K562 (cell line): ENCODE results near the gene SIGLEC7. TPM values are rescaled to one million over a fixed set of nuclear protein-coding genes. Genes with fewer than 3 reads are reported as not detected.
A peak's percentile ranks its signal among the peaks of the same experiment; 100 is the strongest.

Experiments used
- ATF3 ChIP-seq, 2 experiments: fragments of 450-650 bp in 1 of 2; sonication (generic) in 1 of 2; formaldehyde crosslinking in 1 of 2; IDR thresholded peaks in 1 of 2; conservative IDR thresholded peaks in 1 of 2; 2 replicates each; pipeline versions ENCODE4 v1.6.1 to v1.8.1; 2016 to 2023; ENCODE audit warnings: mild to moderate bottlenecking in 2 of 2, moderate library complexity in 2 of 2, inconsistent platforms in 1 of 2, missing genetic modification reagents in 1 of 2
- CREB3L1 ChIP-seq: fragments of 450-650 bp; IDR thresholded peaks from 2 replicates; pipeline ENCODE4 v1.6.1; 2014; ENCODE audit warnings: low read depth, mild to moderate bottlenecking, moderate library complexity, borderline replicate concordance
- CTBP1 ChIP-seq: fragments of 450-650 bp; IDR thresholded peaks from 2 replicates; pipeline ENCODE4 v1.6.1; 2016; ENCODE audit warnings: borderline replicate concordance
- HCFC1 ChIP-seq: IDR thresholded peaks from 2 replicates; pipeline ENCODE4 v1.6.1; 2012; ENCODE audit warnings: low read depth, low read length, improper control_type of control experiment
- KDM4B ChIP-seq, 2 experiments: fragments of 450-650 bp in 1 of 2; sonication (generic) in 1 of 2; IDR thresholded peaks; 2 replicates each; pipeline ENCODE4 v1.6.1; 2016 to 2017; ENCODE audit warnings: borderline replicate concordance in 2 of 2, antibody characterized with exemption in 1 of 2, low read depth in 1 of 2, mild to moderate bottlenecking in 1 of 2
- KDM5B ChIP-seq: fragments of 200-600 bp; sonication (generic); IDR thresholded peaks from 2 replicates; pipeline ENCODE4 v1.6.1; 2012; ENCODE audit warnings: low read depth, mild to moderate bottlenecking, moderate library complexity, low read length, control low read depth, inconsistent platforms; ENCODE audit not compliant: insufficient replicate concordance
- MBD2 ChIP-seq: sonication (generic); IDR thresholded peaks from 2 replicates; pipeline ENCODE4 v1.6.1; 2016; ENCODE audit warnings: low read depth, borderline replicate concordance
- NKRF ChIP-seq: fragments of 450-650 bp; IDR thresholded peaks from 2 replicates; pipeline ENCODE4 v1.6.1; 2016; ENCODE audit warnings: borderline replicate concordance
- RBFOX2 ChIP-seq: fragments of 200-400 bp; formaldehyde crosslinking; IDR thresholded peaks from 2 replicates; pipeline ENCODE4 v1.6.1; 2017; ENCODE audit warnings: low read depth, mild to moderate bottlenecking, low read length, moderate library complexity
- SREBF1 ChIP-seq: fragments of 150-350 bp; IDR thresholded peaks from 2 replicates; pipeline ENCODE4 v1.6.1; 2014; ENCODE audit warnings: antibody characterized with exemption, low read depth, low read length, borderline replicate concordance
- TBL1XR1 ChIP-seq, 2 experiments: IDR thresholded peaks; 2 replicates each; pipeline ENCODE4 v1.6.1; 2012; ENCODE audit warnings: improper control_type of control experiment in 2 of 2, low read length in 2 of 2, mild to moderate bottlenecking in 1 of 2
- ZBTB34 ChIP-seq: fragments of 250-450 bp; sonication (Bioruptor Pico); IDR thresholded peaks from 2 replicates; pipeline ENCODE4 v1.8.0; 2021; ENCODE audit warnings: mild to moderate bottlenecking, moderate library complexity
- polyA plus RNA-seq, 8 experiments: library from polyadenylated mRNA; depleted of rRNA in 4 of 8; stranded (reverse) in 5 of 8; unstranded in 3 of 8; fragments of >200 nt; fragmentation: Nextera tagmentation in 2 of 8; fragmentation: Illumina TruSeq in 1 of 8; extraction: Ambion mirVana in 2 of 8; extraction: Trizol in 1 of 8; gene quantifications; 2 replicates each; pipeline versions ENCODE4 v1.2.1 to v1.2.3, GENCODE V29; 2011 to 2014; ENCODE audit warnings: inconsistent platforms in 1 of 8, missing spikeins in 1 of 8
- total RNA-seq, 7 experiments: library from RNA; depleted of rRNA in 6 of 7; stranded (reverse); fragments of >200 nt in 6 of 7; fragmentation: Illumina TruSeq in 2 of 7; extraction: Trizol in 2 of 7; gene quantifications; 2 replicates each; pipeline versions ENCODE4 v1.2.1 to v1.2.3, GENCODE V29; 2011 to 2021; ENCODE audit warnings: low replicate concordance in 1 of 7
- TF ChIP-seq, protein P1 (sequence below): fragments of 150-350 bp; IDR thresholded peaks from 2 replicates; pipeline ENCODE4 v1.6.1; 2014; ENCODE audit warnings: low read depth, mild to moderate bottlenecking, low read length, borderline replicate concordance
- TF ChIP-seq, protein P2 (sequence below): fragments of 250-450 bp; sonication (Bioruptor Pico); IDR thresholded peaks from 2 replicates; pipeline ENCODE4 v1.8.0; 2021; ENCODE audit warnings: borderline replicate concordance, mild to moderate bottlenecking, moderate library complexity; ENCODE audit not compliant: poor library complexity, severe bottlenecking

SIGLEC7 gene
- total and polyA plus RNA-seq, 9 of the 15 experiments (the other 6 are each of a cell fraction or from before 2014, with no cell fraction given), result 0.10 to 0.12 TPM; not detected in 7

DNA sequence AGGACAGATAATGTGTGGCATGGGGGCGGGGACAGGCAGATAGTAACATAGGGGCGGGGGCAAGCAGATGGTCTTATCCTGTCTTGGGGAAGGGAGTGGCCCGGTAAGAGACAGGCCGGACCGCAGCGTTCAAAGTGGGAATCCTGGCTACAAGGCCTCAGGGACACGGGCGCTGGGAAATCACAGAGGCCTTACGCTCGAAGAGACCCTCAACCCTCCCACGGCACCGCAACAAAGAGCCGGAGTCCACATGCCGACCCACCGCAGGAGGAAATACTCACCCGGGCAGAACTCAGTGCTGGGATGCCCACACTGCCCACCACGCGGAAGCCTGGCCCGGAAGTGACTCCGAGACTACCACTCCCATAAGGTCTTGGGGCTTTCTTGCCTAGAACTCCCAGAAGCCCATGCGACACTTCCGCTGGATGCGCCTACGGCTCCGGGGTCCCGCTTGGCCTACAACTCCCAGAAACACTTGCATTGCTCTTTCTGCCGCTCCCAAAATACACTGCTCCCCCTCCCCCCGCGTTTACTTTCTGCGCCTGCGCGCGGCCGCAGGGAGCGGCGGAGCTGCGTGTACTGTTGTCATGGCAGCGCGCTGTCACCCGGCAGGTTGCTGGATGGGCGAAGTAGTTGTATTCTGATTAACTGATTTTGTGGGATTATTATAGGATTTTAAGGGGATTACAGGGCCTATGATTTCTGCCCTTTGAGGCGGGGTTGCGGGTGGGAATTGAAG is 33.9 kb upstream of the SIGLEC7 start, which contains the start of gene CTU1 (continued):
- TF ChIP-seq, protein P1, sequence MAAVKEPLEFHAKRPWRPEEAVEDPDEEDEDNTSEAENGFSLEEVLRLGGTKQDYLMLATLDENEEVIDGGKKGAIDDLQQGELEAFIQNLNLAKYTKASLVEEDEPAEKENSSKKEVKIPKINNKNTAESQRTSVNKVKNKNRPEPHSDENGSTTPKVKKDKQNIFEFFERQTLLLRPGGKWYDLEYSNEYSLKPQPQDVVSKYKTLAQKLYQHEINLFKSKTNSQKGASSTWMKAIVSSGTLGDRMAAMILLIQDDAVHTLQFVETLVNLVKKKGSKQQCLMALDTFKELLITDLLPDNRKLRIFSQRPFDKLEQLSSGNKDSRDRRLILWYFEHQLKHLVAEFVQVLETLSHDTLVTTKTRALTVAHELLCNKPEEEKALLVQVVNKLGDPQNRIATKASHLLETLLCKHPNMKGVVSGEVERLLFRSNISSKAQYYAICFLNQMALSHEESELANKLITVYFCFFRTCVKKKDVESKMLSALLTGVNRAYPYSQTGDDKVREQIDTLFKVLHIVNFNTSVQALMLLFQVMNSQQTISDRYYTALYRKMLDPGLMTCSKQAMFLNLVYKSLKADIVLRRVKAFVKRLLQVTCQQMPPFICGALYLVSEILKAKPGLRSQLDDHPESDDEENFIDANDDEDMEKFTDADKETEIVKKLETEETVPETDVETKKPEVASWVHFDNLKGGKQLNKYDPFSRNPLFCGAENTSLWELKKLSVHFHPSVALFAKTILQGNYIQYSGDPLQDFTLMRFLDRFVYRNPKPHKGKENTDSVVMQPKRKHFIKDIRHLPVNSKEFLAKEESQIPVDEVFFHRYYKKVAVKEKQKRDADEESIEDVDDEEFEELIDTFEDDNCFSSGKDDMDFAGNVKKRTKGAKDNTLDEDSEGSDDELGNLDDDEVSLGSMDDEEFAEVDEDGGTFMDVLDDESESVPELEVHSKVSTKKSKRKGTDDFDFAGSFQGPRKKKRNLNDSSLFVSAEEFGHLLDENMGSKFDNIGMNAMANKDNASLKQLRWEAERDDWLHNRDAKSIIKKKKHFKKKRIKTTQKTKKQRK, result no peak
- TF ChIP-seq ATF3 (IDR thresholded peaks at IDR 0.05) (no peak), ATF3 (CRISPR knock-in tag; conservative IDR thresholded peaks at IDR 0.05) (no peak), CTBP1 (peak; percentile 66; the same call in 1 of the 2 replicates), SREBF1 (peak; percentile 32; the same call in 1 of the 2 replicates), HCFC1 (peak; percentile 99), KDM5B (peak; percentile 14), CREB3L1 (peak; percentile 94), TBL1XR1 (IDR thresholded peaks at IDR 0.05; ENCODE audit: low read length in 2 of 2) (peak in 1 of 2 experiments; percentile 27; a peak in 1 of 4 replicates), NKRF (peak; percentile 92), RBFOX2 (peak; percentile 93), ZBTB34 (no peak), KDM4B (IDR thresholded peaks at IDR 0.05; ENCODE audit: borderline replicate concordance in 2 of 2, low read depth in 1 of 2) (peak in 1 of 2 experiments; percentile 89; a peak in 2 of 4 replicates), MBD2 (peak; percentile 94)
- TF ChIP-seq, protein P2, sequence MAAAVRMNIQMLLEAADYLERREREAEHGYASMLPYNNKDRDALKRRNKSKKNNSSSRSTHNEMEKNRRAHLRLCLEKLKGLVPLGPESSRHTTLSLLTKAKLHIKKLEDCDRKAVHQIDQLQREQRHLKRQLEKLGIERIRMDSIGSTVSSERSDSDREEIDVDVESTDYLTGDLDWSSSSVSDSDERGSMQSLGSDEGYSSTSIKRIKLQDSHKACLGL, result peak; percentile 81
